H9 (cell line): Measurements from ENCODE around the gene DAPK1. TPM values are rescaled to one million over a fixed set of nuclear protein-coding genes. Genes with fewer than 3 reads are reported as not detected.

ENCODE experiments used
- DNase-seq: peaks from one replicate; pipeline ENCODE4 v3.0.0-alpha.2; 2017
- H2AFZ ChIP-seq: one replicate; pipeline ENCODE4 v1.6.1; 2013; ENCODE audit warnings: mild to moderate bottlenecking, low read length, control low read depth, moderate library complexity
- H2AK5ac ChIP-seq: 2 replicates; pipeline ENCODE4 v1.6.1; 2013; ENCODE audit warnings: low read length, control low read depth, mixed read lengths; ENCODE audit not compliant: insufficient read length
- H2BK120ac ChIP-seq: one replicate; pipeline ENCODE4 v1.6.1; 2013; ENCODE audit warnings: low read depth, mild to moderate bottlenecking, low read length, control low read depth, inconsistent platforms; ENCODE audit not compliant: poor library complexity, severe bottlenecking
- H2BK12ac ChIP-seq: 2 replicates; pipeline ENCODE4 v1.6.1; 2013; ENCODE audit warnings: low read length, control low read depth, mixed read lengths, low read depth; ENCODE audit not compliant: insufficient read length
- H2BK15ac ChIP-seq: 2 replicates; pipeline ENCODE4 v1.6.1; 2013; ENCODE audit warnings: low read depth, low read length, control low read depth
- H2BK20ac ChIP-seq: one replicate; pipeline ENCODE4 v1.6.1; 2013; ENCODE audit warnings: low read depth, mild to moderate bottlenecking, low read length, control low read depth, inconsistent platforms; ENCODE audit not compliant: poor library complexity, severe bottlenecking
- H2BK5ac ChIP-seq: 2 replicates; pipeline ENCODE4 v1.6.1; 2013; ENCODE audit warnings: low read length, control low read depth, mixed read lengths; ENCODE audit not compliant: insufficient read length
- H3K14ac ChIP-seq: 2 replicates; pipeline ENCODE4 v1.6.1; 2013; ENCODE audit warnings: low read length, control low read depth; ENCODE audit not compliant: insufficient read depth
- H3K18ac ChIP-seq: 2 replicates; pipeline ENCODE4 v1.6.1; 2013; ENCODE audit warnings: low read depth, mild to moderate bottlenecking, mixed read lengths, low read length, control low read depth; ENCODE audit not compliant: insufficient read length
- H3K23ac ChIP-seq: 2 replicates; pipeline ENCODE4 v1.6.1; 2013; ENCODE audit warnings: low read length, control low read depth, mixed read lengths, low read depth; ENCODE audit not compliant: insufficient read length
- H3K23me2 ChIP-seq: 2 replicates; pipeline ENCODE4 v1.6.1; 2013; ENCODE audit warnings: low read depth, mild to moderate bottlenecking, mixed read lengths, low read length, control low read depth; ENCODE audit not compliant: insufficient read length, poor library complexity, severe bottlenecking
- H3K27ac ChIP-seq: 2 replicates; pipeline ENCODE4 v1.5.1; 2013; ENCODE audit warnings: low read length, control low read depth, mixed read lengths, low read depth; ENCODE audit not compliant: insufficient read length
- H3K27me3 ChIP-seq: 2 replicates; pipeline ENCODE4 v1.6.1; 2013; ENCODE audit warnings: low read length, control low read depth, inconsistent platforms; ENCODE audit not compliant: insufficient read depth
- H3K4ac ChIP-seq: 2 replicates; pipeline ENCODE4 v1.6.1; 2013; ENCODE audit warnings: low read depth, mild to moderate bottlenecking, control low read depth, inconsistent platforms, low read length, moderate library complexity
- H3K4me1 ChIP-seq: 2 replicates; pipeline ENCODE4 v1.6.1; 2013; ENCODE audit warnings: low read length, control low read depth, inconsistent platforms; ENCODE audit not compliant: insufficient read depth
- H3K4me2 ChIP-seq: 2 replicates; pipeline ENCODE4 v1.6.1; 2013; ENCODE audit warnings: low read length, control low read depth, mixed read lengths; ENCODE audit not compliant: insufficient read length, insufficient read depth
- H3K56ac ChIP-seq: 2 replicates; pipeline ENCODE4 v1.6.1; 2013; ENCODE audit warnings: low read depth, mild to moderate bottlenecking, mixed read lengths, low read length, control low read depth; ENCODE audit not compliant: insufficient read length
- H3K79me1 ChIP-seq: 2 replicates; pipeline ENCODE4 v1.6.1; 2013; ENCODE audit warnings: low read depth, mild to moderate bottlenecking, moderate library complexity, low read length, control low read depth, inconsistent platforms; ENCODE audit not compliant: insufficient read depth, poor library complexity, severe bottlenecking
- H3K79me2 ChIP-seq: 2 replicates; pipeline ENCODE4 v1.6.1; 2013; ENCODE audit warnings: low read length, control low read depth, inconsistent platforms; ENCODE audit not compliant: insufficient read depth
- H3K9ac ChIP-seq: 2 replicates; pipeline ENCODE4 v1.6.1; 2013; ENCODE audit warnings: low read length, control low read depth, mixed read lengths; ENCODE audit not compliant: insufficient read length; ENCODE audit errors: extremely low read depth
- H3K9me3 ChIP-seq: one replicate; pipeline ENCODE4 v1.6.1; 2013; ENCODE audit warnings: low read depth, low read length, inconsistent platforms; ENCODE audit not compliant: control insufficient read depth
- H3T11ph ChIP-seq: one replicate; pipeline ENCODE4 v1.6.1; 2013; ENCODE audit warnings: mild to moderate bottlenecking, low read length, control low read depth, inconsistent platforms
- H4K20me1 ChIP-seq: one replicate; pipeline ENCODE4 v1.6.1; 2013; ENCODE audit not compliant: control insufficient read depth, insufficient read length, insufficient read depth
- H4K5ac ChIP-seq: 2 replicates; pipeline ENCODE4 v1.6.1; 2013; ENCODE audit warnings: low read depth, mild to moderate bottlenecking, mixed read lengths, low read length, control low read depth; ENCODE audit not compliant: insufficient read length
- H4K8ac ChIP-seq: replicated peaks from 2 replicates; pipeline ENCODE4 v1.6.1; 2013; ENCODE audit warnings: low read length, control low read depth, mixed read lengths, low read depth; ENCODE audit not compliant: insufficient read length
- H4K91ac ChIP-seq: 2 replicates; pipeline ENCODE4 v1.6.1; 2013; ENCODE audit warnings: low read depth, mild to moderate bottlenecking, moderate library complexity, mixed read lengths, low read length, control low read depth; ENCODE audit not compliant: insufficient read length
- H3K27ac Mint-ChIP-seq, 3 experiments: 2 replicates in 2 of 3; 3 replicates in 1 of 3; pipeline ENCODE4 v1.8.0; 2020 to 2021; ENCODE audit warnings: mixed read lengths in 3 of 3, mild to moderate bottlenecking in 1 of 3, moderate library complexity in 1 of 3
- H3K27me3 Mint-ChIP-seq: 2 replicates; pipeline ENCODE4 v1.8.0; 2021; ENCODE audit warnings: low read depth, mild to moderate bottlenecking, moderate library complexity, mixed read lengths
- H3K36me3 Mint-ChIP-seq, 3 experiments: 2 replicates in 2 of 3; 3 replicates in 1 of 3; pipeline ENCODE4 v1.8.0; 2020 to 2021; ENCODE audit warnings: low read depth in 3 of 3, mixed read lengths in 3 of 3; ENCODE audit not compliant: insufficient read depth in 1 of 3
- H3K4me1 Mint-ChIP-seq, 2 experiments: 2 replicates each; pipeline ENCODE4 v1.8.0; 2020; ENCODE audit warnings: mixed read lengths in 2 of 2
- H3K4me3 Mint-ChIP-seq, 2 experiments: 2 replicates in 1 of 2; 3 replicates in 1 of 2; pipeline ENCODE4 v1.8.0; 2020 to 2021; ENCODE audit warnings: mild to moderate bottlenecking in 2 of 2, mixed read lengths in 2 of 2, moderate library complexity in 1 of 2
- H3K9me3 Mint-ChIP-seq, 2 experiments: 2 replicates in 1 of 2; 3 replicates in 1 of 2; pipeline ENCODE4 v1.8.0; 2020; ENCODE audit warnings: mild to moderate bottlenecking in 2 of 2, mixed read lengths in 2 of 2, moderate library complexity in 1 of 2
- CTCF ChIP-seq: fragments of 200-600 bp; sonication (generic); conservative IDR thresholded peaks from 3 replicates; pipeline ENCODE4 v1.8.0; 2021; ENCODE audit warnings: antibody characterized with exemption, mild to moderate bottlenecking
- WGBS: extraction: QIAGEN DNeasy Blood & Tissue Kit; methylation state at CpG from one replicate; pipeline ENCODE4 v1.1.7; 2013; ENCODE audit warnings: missing lambda C conversion rate, low lambda C conversion rate, mixed read lengths; ENCODE audit not compliant: insufficient read length; ENCODE audit errors: extremely low coverage; 5-methylcytosine and 5-hydroxymethylcytosine counted together
- total RNA-seq: library from RNA; stranded (reverse); gene quantifications from 2 replicates; pipeline ENCODE4 v1.2.1, GENCODE V29; 2021

The DAPK1 gene
- total RNA-seq, 1 experiment from 2014 or later, result 79.4 TPM

DNA sequence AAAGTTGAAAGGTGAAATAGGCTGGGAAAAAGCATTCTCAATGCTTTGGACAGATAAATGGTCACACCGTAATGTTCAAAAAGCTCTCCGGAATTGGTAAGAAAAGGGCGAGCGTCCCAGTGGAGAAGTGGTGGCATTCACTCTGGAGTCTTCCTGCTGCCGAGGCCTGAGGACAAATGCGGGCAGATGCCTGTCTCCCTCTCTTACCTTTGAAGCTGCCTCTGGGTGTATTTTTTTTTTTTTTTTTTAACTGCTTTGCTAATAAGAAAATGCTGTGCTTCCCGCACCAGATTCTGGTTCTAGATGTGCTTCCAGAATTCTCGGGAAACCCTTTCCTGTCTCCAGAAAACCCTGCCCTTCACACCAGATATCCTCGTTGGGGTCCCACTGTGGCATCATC, 203.8 kb downstream of the DAPK1 start:
- no CpG with 5 or more reads among the region's 9 CpGs for WGBS
- no peaks in the 10 kb centered on the region for H3K9me3 ChIP-seq
- Mint-ChIP-seq H3K4me3 (no peak overlapping the region), H3K4me1 (peaks cover 4 to 5% of the 10 kb centered on the region in 2 experiments), H3K36me3 (peaks cover 54 to 78% (median 69%) of the 10 kb centered on the region in 3 experiments), H3K9me3 (no peaks in the 10 kb centered on the region), H3K27ac (peak overlapping the region; percentile 80 to 89 (median 87); a peak in 4 of 7 replicates), H3K27me3 (no peaks in the 10 kb centered on the region)
- H3K4me2 ChIP-seq, result no peak overlapping the region
- no peaks in the 10 kb centered on the region for H3K79me2 ChIP-seq
- no peak overlapping the region for H3T11ph ChIP-seq
- no peaks in the 10 kb centered on the region for H3K4me1 ChIP-seq
- no peaks in the 10 kb centered on the region for H3K79me1 ChIP-seq
- H4K20me1 ChIP-seq, result no peaks in the 10 kb centered on the region
- H3K9ac ChIP-seq, result no peak overlapping the region
- no peak overlapping the region for H4K8ac ChIP-seq
- H3K23ac ChIP-seq, result no peak overlapping the region
- no peak overlapping the region for H3K18ac ChIP-seq
- no peak overlapping the region for H2BK12ac ChIP-seq
- no peak for TF ChIP-seq CTCF
- DNase-seq, result no peak
- H3K23me2 ChIP-seq, result no peaks in the 10 kb centered on the region
- H2AFZ ChIP-seq, result no peak overlapping the region
- H2BK5ac ChIP-seq, result no peak overlapping the region
- H3K56ac ChIP-seq, result no peak overlapping the region
- H4K5ac ChIP-seq, result no peak overlapping the region
- no peaks in the 10 kb centered on the region for H3K27me3 ChIP-seq
- no peak overlapping the region for H4K91ac ChIP-seq
- no peak overlapping the region for H2BK20ac ChIP-seq
- H3K27ac ChIP-seq, result no peak overlapping the region
- no peak overlapping the region for H2AK5ac ChIP-seq
- no peak overlapping the region for H3K14ac ChIP-seq
- no peak overlapping the region for H2BK120ac ChIP-seq
- H3K4ac ChIP-seq, result no peak overlapping the region
- H2BK15ac ChIP-seq, result no peak overlapping the region
